Measurements from ENCODE around the gene ZNF134. TPM values are rescaled to one million over a fixed set of nuclear protein-coding genes. Genes with fewer than 3 reads are reported as not detected.
A peak's percentile ranks its signal among the peaks of the same experiment; 100 is the strongest.

The ZNF134 gene
- total and polyA plus RNA-seq, 9 of the 15 experiments (the other 6 are each of a cell fraction or from before 2014, with no cell fraction given), result 1.3 to 10.0 (median 5.7) TPM

- TF ChIP-seq, protein P1, sequence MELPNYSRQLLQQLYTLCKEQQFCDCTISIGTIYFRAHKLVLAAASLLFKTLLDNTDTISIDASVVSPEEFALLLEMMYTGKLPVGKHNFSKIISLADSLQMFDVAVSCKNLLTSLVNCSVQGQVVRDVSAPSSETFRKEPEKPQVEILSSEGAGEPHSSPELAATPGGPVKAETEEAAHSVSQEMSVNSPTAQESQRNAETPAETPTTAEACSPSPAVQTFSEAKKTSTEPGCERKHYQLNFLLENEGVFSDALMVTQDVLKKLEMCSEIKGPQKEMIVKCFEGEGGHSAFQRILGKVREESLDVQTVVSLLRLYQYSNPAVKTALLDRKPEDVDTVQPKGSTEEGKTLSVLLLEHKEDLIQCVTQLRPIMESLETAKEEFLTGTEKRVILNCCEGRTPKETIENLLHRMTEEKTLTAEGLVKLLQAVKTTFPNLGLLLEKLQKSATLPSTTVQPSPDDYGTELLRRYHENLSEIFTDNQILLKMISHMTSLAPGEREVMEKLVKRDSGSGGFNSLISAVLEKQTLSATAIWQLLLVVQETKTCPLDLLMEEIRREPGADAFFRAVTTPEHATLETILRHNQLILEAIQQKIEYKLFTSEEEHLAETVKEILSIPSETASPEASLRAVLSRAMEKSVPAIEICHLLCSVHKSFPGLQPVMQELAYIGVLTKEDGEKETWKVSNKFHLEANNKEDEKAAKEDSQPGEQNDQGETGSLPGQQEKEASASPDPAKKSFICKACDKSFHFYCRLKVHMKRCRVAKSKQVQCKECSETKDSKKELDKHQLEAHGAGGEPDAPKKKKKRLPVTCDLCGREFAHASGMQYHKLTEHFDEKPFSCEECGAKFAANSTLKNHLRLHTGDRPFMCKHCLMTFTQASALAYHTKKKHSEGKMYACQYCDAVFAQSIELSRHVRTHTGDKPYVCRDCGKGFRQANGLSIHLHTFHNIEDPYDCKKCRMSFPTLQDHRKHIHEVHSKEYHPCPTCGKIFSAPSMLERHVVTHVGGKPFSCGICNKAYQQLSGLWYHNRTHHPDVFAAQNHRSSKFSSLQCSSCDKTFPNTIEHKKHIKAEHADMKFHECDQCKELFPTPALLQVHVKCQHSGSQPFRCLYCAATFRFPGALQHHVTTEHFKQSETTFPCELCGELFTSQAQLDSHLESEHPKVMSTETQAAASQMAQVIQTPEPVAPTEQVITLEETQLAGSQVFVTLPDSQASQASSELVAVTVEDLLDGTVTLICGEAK (IDR thresholded peaks at IDR 0.05), result peak; percentile 94
- TF ChIP-seq, protein P1 (CRISPR knock-in tag; IDR thresholded peaks at IDR 0.05), result no peak
- TF ChIP-seq ETV5 (CRISPR knock-in tag; IDR thresholded peaks at IDR 0.05; ENCODE audit: low read depth), result no peak
- TF ChIP-seq ZNF143 (CRISPR knock-in tag; IDR thresholded peaks at IDR 0.05), result peak; percentile 82
- TF ChIP-seq CHD7 (IDR thresholded peaks at IDR 0.05; ENCODE audit: low read depth, low read length), result no peak
- TF ChIP-seq KDM5B (IDR thresholded peaks at IDR 0.05; ENCODE audit: insufficient replicate concordance, low read depth, low read length), result peak; percentile 57
These were observed at the start of gene ZNF134 (continued) for GRCh38 chr19:57613941-57614743.
